Kidney glomerular epithelial cell (primary cell): Measurements from ENCODE around the gene BNIP3.
"Not testable (repeated sequence)": the region's sequence is repeated elsewhere in the genome, so short reads cannot be mapped to it uniquely, and the experiment has no call there.

Source experiments
- DNase-seq: peaks from one replicate; lab custom pipeline; 2025; lab: John Stamatoyannopoulos, UW

BNIP3 gene

GRCh38 chr10:132001238-132001972, 19.7 kb upstream of the BNIP3 start:
- DNase-seq: no peak

- no peak for DNase-seq
Measured at GRCh38 chr10:131998845-131999681, 17.3 kb upstream of the BNIP3 start.

- no peak for DNase-seq
Measured at GRCh38 chr10:131998050-131998844, 16.5 kb upstream of the BNIP3 start.

GRCh38 chr10:131997366-131998049, 15.8 kb upstream of the BNIP3 start:
- no peak for DNase-seq

- no peak for DNase-seq
Measured at GRCh38 chr10:131996466-131997365, 15.0 kb upstream of the BNIP3 start.

- no peak for DNase-seq
Measured at GRCh38 chr10:131994435-131994834, 12.7 kb upstream of the BNIP3 start.

- no peak for DNase-seq
Measured at GRCh38 chr10:131993275-131993674, 11.6 kb upstream of the BNIP3 start.

- DNase-seq: no peak
Measured at GRCh38 chr10:131991726-131992125, 10.0 kb upstream of the BNIP3 start.

GRCh38 chr10:131987786-131988185, 6.1 kb upstream of the BNIP3 start:
- DNase-seq: not testable (repeated sequence)

GRCh38 chr10:131987301-131987700, 5.6 kb upstream of the BNIP3 start:
- not testable (repeated sequence) for DNase-seq

GRCh38 chr10:131986851-131987250, 5.1 kb upstream of the BNIP3 start:
- DNase-seq: not testable (repeated sequence)

GRCh38 chr10:131983780-131984179, 2.1 kb upstream of the BNIP3 start:
- DNase-seq: peak; percentile 60

- DNase-seq: no peak
Measured at GRCh38 chr10:131982796-131983195, 1.1 kb upstream of the BNIP3 start.

GRCh38 chr10:131982185-131982756, 548 bp upstream of the BNIP3 start:
- no peak for DNase-seq

GRCh38 chr10:131980761-131981428, 828 bp downstream of the BNIP3 start:
- DNase-seq: no peak

GRCh38 chr10:131980321-131980720, 1.4 kb downstream of the BNIP3 start:
- DNase-seq: no peak

GRCh38 chr10:131979821-131980270, 1.9 kb downstream of the BNIP3 start:
- no peak for DNase-seq

GRCh38 chr10:131979336-131979735, 2.4 kb downstream of the BNIP3 start:
- no peak for DNase-seq

- DNase-seq: no peak
Measured at GRCh38 chr10:131978851-131979250, 2.9 kb downstream of the BNIP3 start.

- no peak for DNase-seq
Measured at GRCh38 chr10:131978366-131978765, 3.4 kb downstream of the BNIP3 start.
